Left ventricle myocardium inferior (tissue), 1 donor: Measurements from ENCODE around the gene PHTF1. TPM values are rescaled to one million over a fixed set of nuclear protein-coding genes. Genes with fewer than 3 reads are reported as not detected.

Source experiments
- DNase-seq: peaks from one replicate; pipeline ENCODE4 v3.0.0-alpha.2; 2020
- H3K27ac ChIP-seq: fragments of 200-600 bp; replicated peaks from 2 replicates; pipeline ENCODE4 v1.8.0; 2021
- H3K27me3 ChIP-seq: fragments of 200-600 bp; 2 replicates; pipeline ENCODE4 v1.8.0; 2021; ENCODE audit warnings: low read depth
- H3K36me3 ChIP-seq: fragments of 200-600 bp; 2 replicates; pipeline ENCODE4 v1.8.0; 2021
- H3K4me1 ChIP-seq: fragments of 200-600 bp; 2 replicates; pipeline ENCODE4 v1.8.0; 2021
- H3K4me3 ChIP-seq: fragments of 200-600 bp; 2 replicates; pipeline ENCODE4 v1.8.0; 2021; ENCODE audit warnings: mild to moderate bottlenecking, moderate library complexity
- H3K9me3 ChIP-seq: fragments of 200-600 bp; replicated peaks from 2 replicates; pipeline ENCODE4 v1.8.0; 2021
- CTCF ChIP-seq: fragments of 200-600 bp; IDR thresholded peaks from 2 replicates; pipeline ENCODE4 v1.8.0; 2021; ENCODE audit warnings: antibody characterized with exemption, mild to moderate bottlenecking, borderline replicate concordance
- intact Hi-C: fragments of 100-400 bp; cut with micrococcal nuclease; formaldehyde crosslinking; loops from one replicate; pipeline ENCODE4 v1.11.0; 2022
- total RNA-seq: library from RNA; stranded (reverse); fragmentation: NEBNext Ultra II Directional; extraction: Animal tissue kit (Norgen Biotek cat#: 25700); gene quantifications from one replicate; pipeline ENCODE4 v1.2.1, GENCODE V29; 2021
- donor health status: DM: no; HTN: yes; CAD: no; lungs with severe emphysema.

The PHTF1 gene
- total RNA-seq, 1 donor from 2014 or later = 10.7 TPM

GRCh38 chr1:113677250-113678158 is 81.8 kb downstream of the PHTF1 start:
- no peak overlapping the region for H3K27ac ChIP-seq
- no peaks in the 10 kb centered on the region for H3K27me3 ChIP-seq
- peaks cover 11% of the 10 kb centered on the region for H3K4me1 ChIP-seq
- peak; percentile 72 for TF ChIP-seq CTCF
- no peak overlapping the region for H3K4me3 ChIP-seq
- intact Hi-C loops = loop anchor here (2.0 kb wide), 1 partner anchor 537 kb away; no protein-coding TSS in a partner anchor
- no peaks in the 10 kb centered on the region for H3K9me3 ChIP-seq
- H3K36me3 ChIP-seq = peaks cover 8% of the 10 kb centered on the region
- DNase-seq = no peak

GRCh38 chr1:113676524-113676923 is 82.8 kb downstream of the PHTF1 start:
- Histone ChIP-seq H3K9me3 (no peaks in the 10 kb centered on the region), H3K4me3 (no peak overlapping the region), H3K36me3 (peaks cover 9% of the 10 kb centered on the region), H3K27me3 (no peaks in the 10 kb centered on the region), H3K27ac (no peak overlapping the region), H3K4me1 (peaks cover 11% of the 10 kb centered on the region)
- DNase-seq = no peak
- TF ChIP-seq CTCF = no peak
- intact Hi-C loops = no loop called here

GRCh38 chr1:113675302-113675701 is 84.0 kb downstream of the PHTF1 start:
- no peak for DNase-seq
- TF ChIP-seq CTCF = no peak
- Histone ChIP-seq H3K27ac (no peak overlapping the region), H3K36me3 (peaks cover 9% of the 10 kb centered on the region), H3K4me3 (no peak overlapping the region), H3K27me3 (no peaks in the 10 kb centered on the region), H3K4me1 (peaks cover 11% of the 10 kb centered on the region), H3K9me3 (no peaks in the 10 kb centered on the region)
- intact Hi-C loops = no loop called here

GRCh38 chr1:113674591-113674990 is 84.7 kb downstream of the PHTF1 start:
- H3K9me3 ChIP-seq = no peaks in the 10 kb centered on the region
- no peak overlapping the region for H3K4me3 ChIP-seq
- H3K27me3 ChIP-seq = no peaks in the 10 kb centered on the region
- no peak for DNase-seq
- no peak for TF ChIP-seq CTCF
- H3K4me1 ChIP-seq = peaks cover 11% of the 10 kb centered on the region
- H3K27ac ChIP-seq = no peak overlapping the region
- intact Hi-C loops = no loop called here
- H3K36me3 ChIP-seq = peaks cover 9% of the 10 kb centered on the region

- Histone ChIP-seq H3K27ac (no peak overlapping the region), H3K9me3 (no peaks in the 10 kb centered on the region), H3K27me3 (no peaks in the 10 kb centered on the region), H3K4me1 (peaks cover 7% of the 10 kb centered on the region), H3K4me3 (no peak overlapping the region), H3K36me3 (peaks cover 9% of the 10 kb centered on the region)
- no peak for TF ChIP-seq CTCF
- intact Hi-C loops = no loop called here
- no peak for DNase-seq
Measured at GRCh38 chr1:113672491-113672890, 86.8 kb downstream of the PHTF1 start.
